Cerebellar cortex (tissue), 1 donor: Measurements from ENCODE around the gene PBX1.
"Not testable (repeated sequence)": the region's sequence is repeated elsewhere in the genome, so short reads cannot be mapped to it uniquely, and the experiment has no call there.

Experiments
- DNase-seq: peaks from one replicate; pipeline ENCODE4 v3.0.0-alpha.2; 2015; ENCODE audit warnings: low spot score

The PBX1 gene

DNA sequence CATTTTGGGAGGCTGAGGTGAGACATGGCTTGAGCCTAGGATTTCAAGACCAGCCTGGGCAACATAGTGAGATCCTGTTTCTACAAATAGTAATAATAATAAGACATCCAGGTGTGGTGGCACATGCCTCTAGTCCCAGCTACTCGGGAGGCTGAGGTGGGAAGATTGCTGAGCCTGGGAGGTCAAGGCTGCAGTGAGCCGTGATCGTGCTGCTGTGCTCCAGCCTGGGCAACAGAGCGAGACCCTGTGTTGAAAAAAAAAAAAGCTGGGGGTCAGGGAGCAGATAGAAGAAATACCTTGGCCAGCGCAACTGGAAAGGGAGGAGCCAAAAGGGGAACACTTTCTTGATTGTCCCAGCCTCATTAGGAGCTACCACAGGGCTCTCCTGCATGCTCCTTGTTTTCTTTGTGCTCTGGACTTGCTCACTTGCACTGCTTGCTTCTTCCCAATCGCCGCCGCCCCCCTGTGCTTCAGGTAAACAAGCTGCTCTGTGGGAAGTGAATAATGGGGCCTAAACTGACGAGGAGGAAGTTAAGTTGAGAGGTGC, 31.1 kb downstream of the PBX1 start:
- no peak for DNase-seq

DNA sequence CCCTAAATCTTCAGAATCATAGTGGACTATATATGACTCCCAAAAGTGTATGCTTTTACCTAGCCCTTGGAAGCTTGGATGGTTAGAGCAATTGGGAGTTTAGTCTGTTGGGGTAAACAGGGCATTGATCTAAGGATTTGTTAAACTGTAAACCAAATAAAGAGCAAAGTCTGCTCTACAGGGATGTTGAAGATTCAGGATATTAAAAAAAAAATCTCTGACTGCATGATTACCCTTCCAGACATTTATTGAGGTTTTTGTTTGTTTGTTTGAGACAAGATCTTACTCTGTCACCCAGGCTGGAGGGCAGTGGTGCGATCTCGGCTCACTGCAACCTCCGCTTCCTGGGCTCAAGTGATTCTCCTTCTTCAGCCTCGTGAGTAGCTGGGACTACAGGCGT, 31.6 kb downstream of the PBX1 start:
- no peak for DNase-seq

DNA sequence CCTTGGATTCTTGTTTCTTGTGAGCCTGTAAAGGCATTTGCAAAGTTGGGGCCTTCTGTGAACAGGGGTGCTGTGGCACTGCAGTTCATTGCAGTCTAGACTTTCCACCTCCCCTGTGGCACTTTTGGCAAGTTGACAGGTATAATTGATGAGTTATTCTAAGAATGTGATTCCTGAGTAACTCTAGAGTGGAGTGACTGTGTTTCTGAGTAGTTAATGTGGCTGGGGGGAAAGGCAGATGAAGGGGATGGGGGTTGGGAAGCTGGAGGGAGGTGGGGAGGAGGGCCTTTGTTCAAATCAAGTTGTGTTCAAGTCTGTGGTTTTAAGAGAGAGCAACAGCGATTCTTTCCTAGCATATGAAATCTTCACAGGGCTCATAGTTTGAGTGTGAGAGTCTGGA, 32.9 kb downstream of the PBX1 start:
- DNase-seq, result no peak

DNA sequence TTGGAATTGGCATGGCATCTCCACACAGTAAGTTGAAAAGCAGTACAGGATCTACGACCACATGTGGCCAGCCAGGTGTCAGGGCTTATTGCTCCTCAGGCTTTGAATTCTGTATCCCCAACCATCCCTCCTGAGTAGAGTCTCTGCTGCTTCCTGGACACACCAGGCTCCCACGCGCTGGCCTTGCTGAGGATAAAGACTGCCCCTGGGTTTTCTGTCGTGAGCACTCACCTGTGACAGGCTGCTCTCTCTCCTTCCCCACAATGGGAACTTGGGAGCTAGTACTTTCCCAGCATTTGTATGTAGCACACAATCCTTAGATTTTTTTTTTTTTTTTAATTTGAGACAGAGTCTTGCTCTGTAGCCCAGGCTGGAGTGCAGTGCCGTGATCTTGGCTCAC, 33.6 kb downstream of the PBX1 start:
- no peak for DNase-seq

DNA sequence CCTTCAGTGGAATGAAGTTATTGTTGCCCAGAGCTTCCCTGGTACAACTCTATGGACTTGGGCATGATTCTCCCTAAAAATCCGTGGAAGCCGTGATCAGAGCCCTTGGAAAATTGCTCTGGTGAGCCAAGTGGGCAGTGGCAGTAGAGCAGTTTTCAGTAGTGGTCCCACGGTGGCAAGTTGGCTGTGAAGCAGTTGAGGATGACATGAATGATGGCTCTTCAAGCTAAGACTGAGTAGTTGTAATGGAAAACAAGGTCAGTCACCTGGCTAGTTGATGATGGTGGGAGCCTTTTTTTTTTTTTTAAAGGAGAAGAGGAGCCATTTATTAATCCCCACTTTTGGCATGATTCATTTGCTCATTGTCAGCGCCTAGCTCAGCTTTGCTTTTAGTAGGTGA, 36.2 kb downstream of the PBX1 start:
- DNase-seq, result no peak

DNA sequence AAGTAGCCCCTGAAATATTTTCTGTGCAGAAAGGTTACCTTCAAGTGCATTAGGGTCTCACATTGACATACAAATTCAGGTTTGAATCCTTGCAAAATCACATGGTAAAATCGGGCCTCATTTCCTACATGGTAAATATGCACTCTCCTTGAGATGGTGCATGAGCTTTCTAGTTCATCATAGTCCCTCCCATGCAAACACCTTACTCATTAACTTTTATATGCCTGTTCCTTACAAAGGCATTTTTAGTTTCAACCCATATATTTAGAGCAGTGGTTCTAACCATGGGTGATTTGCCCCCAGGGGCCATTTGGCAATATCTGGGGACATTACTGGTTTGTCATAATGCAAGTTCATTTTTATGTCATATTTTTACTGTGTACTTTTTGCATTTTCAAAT, 37.2 kb downstream of the PBX1 start:
- no peak for DNase-seq

DNA sequence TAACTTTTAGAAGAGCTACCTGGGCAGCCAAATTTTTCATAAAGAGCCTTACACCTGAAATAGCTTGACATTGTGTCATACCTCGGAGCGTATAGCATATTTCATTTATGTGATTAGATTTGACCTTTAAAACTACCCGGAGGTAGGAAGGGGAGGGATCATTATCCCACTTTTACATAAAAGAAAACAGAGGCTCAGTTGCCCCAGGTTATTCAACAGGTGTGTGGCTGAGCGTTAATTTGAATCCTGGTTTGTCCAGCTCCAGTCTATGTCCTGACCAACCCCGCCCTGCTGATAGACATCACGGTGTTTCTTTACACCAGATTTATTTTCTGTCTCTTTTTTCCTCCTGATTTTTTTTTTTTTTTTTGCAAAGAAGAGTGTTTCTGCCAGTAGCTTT, 39.7 kb downstream of the PBX1 start:
- DNase-seq, result no peak

DNA sequence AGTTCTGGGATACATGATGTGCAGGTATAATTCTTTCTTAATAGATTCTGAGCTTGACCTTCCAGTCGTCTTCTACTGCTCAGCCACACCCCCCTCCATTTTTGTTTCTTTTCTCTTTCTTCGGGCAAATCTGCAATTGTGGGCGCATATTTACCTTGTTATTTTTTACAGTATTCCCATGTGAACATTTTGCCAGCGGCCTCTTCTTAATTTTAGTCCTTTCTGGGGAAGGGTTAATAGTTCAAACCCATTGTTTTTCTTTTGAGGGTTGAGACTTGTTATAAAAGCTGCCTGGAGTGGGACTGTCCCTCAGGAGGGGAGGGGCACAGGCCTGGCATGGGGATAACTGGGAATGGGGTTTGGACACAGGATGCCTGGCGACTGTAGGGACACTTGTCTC, 40.3 kb downstream of the PBX1 start:
- DNase-seq, result no peak

DNA sequence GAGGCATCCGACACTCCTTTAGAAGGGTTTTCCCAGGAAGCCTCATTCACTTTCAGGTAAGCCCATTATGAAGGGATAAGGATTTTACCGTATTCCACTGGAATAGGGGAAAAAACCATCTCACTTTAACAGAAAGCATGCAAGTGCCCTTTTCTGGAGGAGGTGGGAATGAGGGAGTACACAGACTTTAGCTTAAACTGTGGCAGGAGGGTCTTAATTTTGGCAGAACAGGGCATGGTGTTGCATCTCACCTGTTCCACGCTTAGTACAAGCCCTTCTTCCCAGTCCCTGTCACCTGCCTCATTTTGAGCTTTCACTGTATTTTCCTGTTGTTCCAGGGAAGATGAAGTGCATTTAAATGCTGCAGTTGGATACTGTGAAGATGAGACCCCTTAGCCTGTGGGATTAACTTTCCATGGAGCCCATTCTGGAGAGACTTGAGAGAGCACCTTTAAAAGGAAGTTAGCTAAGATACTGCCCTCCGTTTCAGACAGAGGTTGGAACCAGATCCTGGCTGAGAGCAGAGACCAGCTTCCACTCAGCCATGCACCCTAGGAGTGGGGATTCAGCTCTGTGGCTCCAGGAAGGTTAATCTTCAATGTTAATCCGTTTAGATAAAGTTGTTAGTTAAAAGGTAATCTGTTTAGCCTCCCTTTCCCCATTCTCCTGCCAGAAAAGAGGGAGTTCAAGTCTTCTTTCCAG, 42.6 kb downstream of the PBX1 start:
- peak; percentile 5 for DNase-seq

DNA sequence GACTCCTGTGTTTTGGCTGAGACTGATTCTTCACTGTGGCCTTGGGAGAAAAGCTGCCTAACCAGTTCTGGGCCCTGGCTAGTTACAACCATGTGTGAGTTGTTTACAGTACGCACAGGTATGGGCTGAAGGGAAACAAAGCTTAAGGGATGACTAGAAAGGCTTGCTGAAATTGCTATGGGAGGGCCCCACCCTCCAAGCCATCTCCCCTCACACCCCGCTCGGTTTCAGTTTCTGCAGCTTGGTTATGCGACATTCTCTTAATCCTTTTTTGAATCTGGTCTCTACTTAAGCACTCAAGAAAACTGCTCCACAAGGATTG, 43.1 kb downstream of the PBX1 start:
- DNase-seq, result no peak

DNA sequence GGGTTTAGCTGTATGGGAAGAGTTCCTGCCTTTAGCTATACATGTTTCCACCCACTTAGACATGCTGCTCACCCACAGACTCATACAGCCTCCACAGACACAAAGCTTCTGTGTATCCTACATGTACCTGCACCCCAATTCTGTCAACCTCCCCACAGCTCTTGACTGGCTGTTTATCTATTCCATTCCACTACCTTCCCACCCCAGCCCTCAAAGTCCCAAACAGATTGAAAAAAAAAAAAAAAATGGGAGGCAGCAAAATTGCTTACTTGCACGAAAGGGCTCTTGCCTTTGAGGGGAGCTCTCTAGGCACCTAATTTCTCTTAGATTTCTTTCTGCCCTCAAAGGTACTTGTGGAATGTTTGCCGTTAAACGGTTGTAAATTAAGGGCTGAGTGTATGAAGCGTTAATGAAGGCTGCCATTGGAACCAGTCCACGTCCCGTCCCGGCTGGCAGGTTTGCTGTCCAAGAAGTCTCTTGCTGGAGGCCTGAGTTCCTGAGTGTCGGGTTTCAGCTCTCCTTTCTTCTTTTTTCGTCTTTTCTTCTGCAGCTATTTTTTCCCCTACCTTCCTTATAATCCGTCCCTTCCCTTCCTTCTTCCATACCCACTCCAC, 43.6 kb downstream of the PBX1 start:
- peak; percentile 59 for DNase-seq

DNA sequence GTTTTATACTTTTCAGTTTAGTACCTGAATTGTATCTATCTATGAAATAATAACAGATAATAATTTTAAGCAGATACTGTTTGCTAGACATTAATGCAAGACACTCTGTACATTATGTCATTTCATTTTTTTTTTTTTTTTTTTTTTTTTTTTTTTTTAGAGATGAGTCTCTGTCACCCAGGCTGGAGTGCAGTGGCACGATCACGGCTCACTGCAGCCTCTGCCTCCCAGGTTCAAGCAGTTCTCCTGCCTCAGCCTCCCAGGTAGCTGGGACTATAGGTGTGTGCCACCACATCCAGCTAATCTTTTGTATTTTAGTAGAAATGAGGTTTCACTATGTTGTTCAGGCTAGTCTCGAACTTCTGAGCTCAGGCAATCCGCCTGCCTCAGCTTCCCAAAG, 44.8 kb downstream of the PBX1 start:
- not testable (repeated sequence) for DNase-seq

DNA sequence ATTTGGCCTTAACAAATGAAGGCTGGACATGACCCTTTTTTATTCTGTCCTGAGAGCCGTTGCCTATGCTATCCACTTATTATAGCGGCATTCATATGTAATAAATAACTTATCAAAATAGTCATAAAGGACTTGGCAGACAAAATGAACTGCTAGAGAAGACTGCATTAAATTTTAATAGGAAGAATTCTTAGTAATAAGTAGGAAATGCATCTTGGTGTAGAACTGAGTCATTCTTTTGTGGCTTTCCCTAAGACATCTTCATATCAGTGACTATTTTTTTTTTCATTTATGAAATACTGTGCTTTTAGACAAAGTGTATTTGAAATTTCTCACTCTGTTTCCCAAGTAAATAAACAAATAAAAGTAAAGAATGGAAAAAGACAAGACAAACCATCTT, 45.6 kb downstream of the PBX1 start:
- no peak for DNase-seq

DNA sequence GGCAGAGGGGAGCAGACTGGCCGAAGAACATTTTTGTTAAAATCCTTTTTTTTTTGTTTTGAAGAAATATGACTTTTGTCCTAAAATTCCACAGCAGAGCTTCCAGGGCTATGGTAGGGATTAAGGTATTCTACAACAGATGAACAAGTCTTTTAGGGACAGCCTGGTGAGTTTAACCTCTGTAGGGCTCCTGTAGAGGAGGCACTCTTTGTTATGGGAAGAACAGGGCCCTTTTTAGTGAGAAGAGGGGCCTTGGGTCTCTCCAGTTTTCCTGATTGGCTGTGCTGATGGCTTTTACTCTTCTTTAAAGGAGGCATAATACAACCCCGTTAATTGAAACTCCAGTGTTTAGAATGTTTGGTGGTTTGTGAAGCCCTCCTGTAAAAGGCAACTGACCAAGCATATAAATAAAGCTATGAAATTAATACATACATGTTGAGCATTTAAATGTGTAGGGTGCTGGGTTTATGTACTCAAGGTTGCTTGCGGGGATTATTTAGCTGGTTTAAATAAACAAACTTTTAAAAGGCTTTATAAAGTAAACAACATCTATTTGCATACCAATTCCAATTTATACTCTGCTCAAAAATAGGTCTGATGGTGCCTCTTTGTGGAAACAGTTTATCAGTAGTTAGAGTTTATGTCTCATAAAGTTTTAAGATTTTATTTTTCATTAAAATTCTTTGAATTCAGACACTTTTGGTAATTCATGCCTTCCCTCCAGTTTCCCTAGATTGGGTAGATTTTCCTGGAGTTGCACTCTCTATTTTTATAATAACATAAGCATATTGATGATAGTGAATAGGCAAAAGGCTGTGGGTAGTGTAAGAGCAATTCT, 46.5 kb downstream of the PBX1 start:
- no peak for DNase-seq

DNA sequence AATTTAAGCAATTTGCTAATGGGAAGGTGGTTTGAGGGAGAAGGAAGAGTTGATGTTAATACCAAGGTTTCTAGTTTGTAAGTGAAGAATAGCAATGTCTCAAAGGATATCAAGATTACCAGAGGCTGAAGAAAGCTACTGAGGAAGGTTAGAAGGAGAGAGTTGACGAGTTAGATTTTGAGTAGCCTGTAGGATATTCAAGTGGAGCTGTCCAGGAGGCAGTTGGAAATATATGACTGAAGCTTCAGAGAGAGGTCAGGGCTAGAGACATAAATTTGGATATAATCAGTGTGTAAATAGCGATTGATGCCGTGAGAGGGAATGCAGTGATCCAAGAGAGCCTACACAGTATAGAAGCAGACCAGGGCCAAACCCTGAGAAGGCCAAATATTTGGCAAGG, 48.4 kb downstream of the PBX1 start:
- DNase-seq, result no peak

DNA sequence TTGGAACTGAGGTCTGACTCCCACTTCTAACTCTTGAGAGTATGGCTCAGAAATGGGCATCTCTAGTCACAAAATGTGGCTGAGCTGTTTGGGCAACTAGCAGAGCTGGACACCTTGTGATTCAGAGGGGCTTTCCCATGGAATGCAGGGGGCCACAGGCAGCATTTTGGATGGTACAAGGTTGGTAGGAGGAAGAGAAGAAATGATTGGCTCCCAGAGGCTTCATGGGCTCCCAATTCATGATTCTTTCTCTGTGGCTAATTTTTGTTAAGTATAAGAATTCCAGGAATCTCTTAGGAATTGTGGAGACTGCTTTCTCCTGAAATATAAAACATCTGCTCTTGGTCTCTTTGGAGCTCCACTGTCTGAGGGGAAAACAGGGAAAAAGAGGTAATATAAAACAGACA, 49.7 kb downstream of the PBX1 start:
- DNase-seq, result no peak

DNA sequence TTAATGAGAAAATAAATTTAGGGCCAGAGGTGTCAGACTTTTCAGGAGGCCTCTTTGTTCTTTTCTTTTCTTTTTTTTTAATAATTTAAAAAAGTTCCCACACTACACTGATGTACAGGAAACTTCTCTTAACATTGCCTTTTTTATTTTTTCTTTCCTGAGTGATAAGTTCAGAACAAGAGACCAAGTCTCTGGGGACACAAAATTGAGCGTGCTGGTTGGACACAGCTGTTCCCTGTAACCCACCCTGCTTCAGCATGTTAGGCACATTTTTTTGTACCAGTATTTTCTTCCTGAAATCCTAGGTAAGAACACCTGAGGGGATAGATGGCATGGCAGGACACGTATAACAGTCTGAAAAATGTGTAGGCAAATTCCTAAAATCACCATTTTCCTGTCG, 50.1 kb downstream of the PBX1 start:
- no peak for DNase-seq

DNA sequence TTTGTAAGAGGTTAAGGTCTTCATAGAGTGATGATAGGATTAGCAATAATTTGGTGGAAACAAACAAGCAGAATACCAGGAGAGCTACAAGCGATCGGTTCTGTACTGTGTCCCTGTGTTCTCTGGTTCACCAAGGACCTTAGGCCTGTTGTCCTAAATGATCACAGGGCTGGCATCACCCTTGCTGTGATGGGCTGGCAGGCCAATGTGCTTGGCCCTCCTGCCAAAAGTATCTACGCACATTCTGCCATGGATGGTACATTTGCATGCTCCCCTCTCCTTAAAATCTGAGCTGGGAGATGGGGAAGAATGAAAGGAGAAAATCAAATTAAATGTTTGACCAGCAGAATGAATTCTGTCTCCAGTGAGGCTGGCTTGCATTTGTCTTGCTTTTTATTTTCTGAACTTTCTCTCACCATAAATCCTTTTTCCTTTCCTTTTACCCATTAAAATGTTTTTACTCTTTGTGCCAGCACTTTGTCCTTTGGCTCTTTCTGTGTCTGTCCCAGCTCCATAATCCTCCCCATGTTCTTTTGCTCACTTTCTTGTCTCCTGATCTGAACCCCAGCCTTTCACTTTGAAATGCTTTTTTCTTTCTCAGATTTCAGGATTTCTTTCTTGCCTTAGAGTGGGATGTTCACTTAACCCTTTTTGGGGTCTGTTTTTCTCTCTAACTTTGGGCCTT, 51.7 kb downstream of the PBX1 start:
- DNase-seq, result peak; percentile 66

DNA sequence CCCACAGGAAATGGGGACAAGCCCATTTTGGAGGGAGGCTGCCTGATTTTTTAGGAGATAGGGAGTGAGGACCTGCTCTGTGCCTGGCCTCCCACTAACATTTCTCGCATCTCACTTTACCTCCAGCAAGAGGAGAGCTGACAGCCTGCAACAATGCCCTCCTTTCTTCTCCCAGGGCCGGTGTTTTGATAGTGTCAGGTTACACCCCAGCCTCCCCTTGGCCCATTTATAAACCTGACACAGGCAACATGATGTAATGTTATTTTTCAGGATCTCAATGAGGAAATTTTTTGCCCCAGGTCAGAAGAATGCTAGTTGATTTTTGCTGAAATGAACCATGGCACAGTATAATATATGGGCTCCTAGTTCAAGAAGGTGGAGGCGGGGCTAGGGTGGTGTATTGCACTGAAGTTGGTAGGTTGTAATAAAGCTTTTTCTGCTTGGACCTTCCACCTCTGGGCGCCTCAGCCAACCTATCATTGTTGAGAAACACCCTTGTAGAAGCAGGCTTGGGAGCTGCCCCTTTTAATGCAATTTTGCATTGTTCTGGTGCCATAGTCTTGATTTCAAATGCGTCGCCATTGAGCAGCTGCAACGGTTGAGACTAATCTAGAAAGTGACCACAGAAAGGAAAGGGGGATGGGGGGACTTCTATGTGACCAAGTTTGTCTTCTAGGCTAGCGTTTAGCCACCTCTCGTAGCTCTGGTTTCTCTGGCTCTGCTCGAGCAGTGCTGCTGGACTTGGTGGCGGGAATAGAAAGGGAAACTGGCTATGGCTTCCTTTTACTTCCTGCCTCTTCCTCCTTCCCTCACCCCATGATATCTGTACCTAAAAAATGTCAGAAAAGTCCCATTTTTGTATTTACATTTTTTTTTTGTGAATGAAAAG, 53.0 kb downstream of the PBX1 start:
- DNase-seq, result no peak

DNA sequence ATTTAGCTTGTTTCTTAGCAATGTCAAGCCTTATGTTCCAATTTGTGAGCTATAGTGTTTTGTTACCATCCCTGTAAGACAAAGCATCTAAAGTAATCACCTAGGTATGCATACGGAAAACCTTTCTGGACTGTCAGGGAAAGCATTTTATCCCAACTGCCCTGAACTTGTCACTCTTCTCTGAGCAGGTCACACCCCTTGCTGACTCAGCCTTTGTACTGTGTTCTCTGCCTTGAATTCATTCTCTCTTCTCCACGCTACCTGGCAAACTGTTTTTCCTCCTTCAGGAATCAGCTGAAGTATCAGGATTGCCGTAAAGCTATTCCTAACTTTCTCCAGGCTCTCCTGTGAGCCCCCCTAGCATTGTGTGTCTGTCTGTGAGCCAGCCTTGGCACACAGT, 54.2 kb downstream of the PBX1 start:
- DNase-seq, result no peak

DNA sequence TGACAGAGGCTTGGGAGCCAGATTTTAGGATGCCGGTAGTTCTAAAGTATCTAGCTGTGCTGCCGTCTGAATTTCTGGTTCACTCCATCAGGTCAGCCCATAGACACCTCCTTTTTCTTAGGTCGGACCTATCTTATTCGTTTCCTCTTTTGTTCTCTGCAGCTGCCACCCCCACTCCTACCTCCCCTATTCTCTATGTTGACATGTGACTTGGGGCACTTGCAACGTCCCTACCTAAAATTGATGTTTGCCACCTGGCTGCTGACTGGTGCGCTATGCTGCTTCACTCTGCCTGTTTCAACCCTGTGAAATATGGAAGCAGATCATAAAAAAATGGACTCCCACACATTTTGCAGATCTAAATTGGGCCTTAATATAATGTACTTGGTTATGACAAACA, 55.3 kb downstream of the PBX1 start:
- DNase-seq, result no peak
